ENCODE measurements around the gene CD109.
"Not testable (repeated sequence)": the region's sequence is repeated elsewhere in the genome, so short reads cannot be mapped to it uniquely, and the experiment has no call there.

The CD109 gene

GRCh38 chr6:73791336-73791735 lies 95.3 kb downstream of the CD109 start:
- no peak for DNase-seq (ENCODE audit: low spot score)

GRCh38 chr6:73792738-73793137 lies 96.7 kb downstream of the CD109 start:
- no peak for DNase-seq (ENCODE audit: low spot score)

GRCh38 chr6:73796881-73797280 lies 100.9 kb downstream of the CD109 start:
- DNase-seq (ENCODE audit: low spot score) = no peak

- no peak for DNase-seq (ENCODE audit: low spot score)
These were observed 101.9 kb downstream of the CD109 start for GRCh38 chr6:73797861-73798260.

- no peak for DNase-seq (ENCODE audit: low spot score)
These were observed 102.6 kb downstream of the CD109 start for GRCh38 chr6:73798592-73798991.

GRCh38 chr6:73800997-73801396 lies 105.0 kb downstream of the CD109 start:
- no peak for DNase-seq (ENCODE audit: low spot score)

- no peak for DNase-seq (ENCODE audit: low spot score)
These were observed 105.8 kb downstream of the CD109 start for GRCh38 chr6:73801652-73802268.

- no peak for DNase-seq (ENCODE audit: low spot score)
These were observed 106.4 kb downstream of the CD109 start for GRCh38 chr6:73802366-73802765.

- peak; percentile 12 for DNase-seq (ENCODE audit: low spot score)
These were observed 107.7 kb downstream of the CD109 start for GRCh38 chr6:73803562-73804241.

GRCh38 chr6:73805221-73805620 lies 109.2 kb downstream of the CD109 start:
- DNase-seq (ENCODE audit: low spot score) = not testable (repeated sequence)

- DNase-seq (ENCODE audit: low spot score) = not testable (repeated sequence)
These were observed 110.0 kb downstream of the CD109 start for GRCh38 chr6:73805982-73806381.

- DNase-seq (ENCODE audit: low spot score) = no peak
These were observed 115.7 kb downstream of the CD109 start for GRCh38 chr6:73811706-73812105.

- no peak for DNase-seq (ENCODE audit: low spot score)
These were observed 121.2 kb downstream of the CD109 start for GRCh38 chr6:73817253-73817652.

- DNase-seq (ENCODE audit: low spot score) = no peak
These were observed 127.2 kb downstream of the CD109 start for GRCh38 chr6:73823046-73823735.

- no peak for DNase-seq (ENCODE audit: low spot score)
These were observed 127.8 kb downstream of the CD109 start for GRCh38 chr6:73823832-73824231.

- no peak for DNase-seq (ENCODE audit: low spot score)
These were observed 130.6 kb downstream of the CD109 start for GRCh38 chr6:73826571-73826970.

- DNase-seq (ENCODE audit: low spot score) = no peak
These were observed 134.1 kb downstream of the CD109 start for GRCh38 chr6:73830119-73830518.

GRCh38 chr6:73832313-73832712 lies 136.3 kb downstream of the CD109 start:
- no peak for DNase-seq (ENCODE audit: low spot score)

GRCh38 chr6:73844696-73845095 lies 148.7 kb downstream of the CD109 start:
- DNase-seq (ENCODE audit: low spot score) = not testable (repeated sequence)

GRCh38 chr6:73851048-73851447 lies 155.0 kb downstream of the CD109 start:
- DNase-seq (ENCODE audit: low spot score) = not testable (repeated sequence)

- peak; percentile 33 for DNase-seq (ENCODE audit: low spot score)
These were observed 159.2 kb downstream of the CD109 start for GRCh38 chr6:73854998-73855718.

GRCh38 chr6:73857341-73857890 lies 161.4 kb downstream of the CD109 start:
- DNase-seq (ENCODE audit: low spot score) = no peak
